A673 (cell line): ENCODE measurements around the gene OR51M1. TPM values are rescaled to one million over a fixed set of nuclear protein-coding genes. Genes with fewer than 3 reads are reported as not detected.

Experiments used
- BruUV-seq: library from RNA; stranded (reverse); fragments of 400-500 nt; replicated peaks from 2 replicates; lab custom pipeline; 2021; lab: Mats Ljungman, UMichigan
- CTCF ChIA-PET: fragments of 300-600 bp; sonication (Branson Sonifier 250); formaldehyde crosslinking; loops from one replicate; lab custom pipeline; 2022; ENCODE audit warnings: antibody characterized with exemption; lab: Charles Lee
- POLR2A ChIA-PET: fragments of 300-600 bp; sonication (Branson Sonifier 250); formaldehyde crosslinking; loops from one replicate; lab custom pipeline; 2022; ENCODE audit warnings: antibody characterized with exemption; ENCODE audit not compliant: low non-redundant PET; lab: Charles Lee
- DNase-seq: peaks from one replicate; pipeline ENCODE4 v3.0.0-alpha.2; 2015; ENCODE audit warnings: low spot score
- H3K27ac ChIP-seq: fragments of 200-600 bp; sonication (generic); 2 replicates; pipeline ENCODE4 v1.5.1; 2016; ENCODE audit warnings: mixed run types, low read depth, mild to moderate bottlenecking, mixed read lengths, antibody characterized with exemption, low read length; ENCODE audit not compliant: poor library complexity, severe bottlenecking
- H3K27me3 ChIP-seq: fragments of 200-600 bp; sonication (generic); replicated peaks from 2 replicates; pipeline ENCODE4 v1.6.1; 2017; ENCODE audit warnings: mixed run types, low read depth, mild to moderate bottlenecking, mixed read lengths, antibody characterized with exemption, low read length; ENCODE audit not compliant: insufficient read depth, poor library complexity
- H3K36me3 ChIP-seq: fragments of 200-600 bp; sonication (generic); 2 replicates; pipeline ENCODE4 v1.6.1; 2016; ENCODE audit warnings: mixed run types, mild to moderate bottlenecking, mixed read lengths, antibody characterized with exemption, low read length; ENCODE audit not compliant: insufficient read depth, poor library complexity, severe bottlenecking
- H3K4me1 ChIP-seq: fragments of 200-600 bp; sonication (generic); 2 replicates; pipeline ENCODE4 v1.6.1; 2017; ENCODE audit warnings: mixed run types, mild to moderate bottlenecking, mixed read lengths, antibody characterized with exemption, low read length; ENCODE audit not compliant: insufficient read depth, poor library complexity, severe bottlenecking
- H3K4me3 ChIP-seq: fragments of 200-600 bp; sonication (generic); 2 replicates; pipeline ENCODE4 v1.5.1; 2016; ENCODE audit warnings: low read depth, mixed run types, mild to moderate bottlenecking, mixed read lengths, low read length; ENCODE audit not compliant: poor library complexity, severe bottlenecking
- H3K9me3 ChIP-seq: fragments of 200-600 bp; sonication (generic); 2 replicates; pipeline ENCODE4 v1.6.1; 2016; ENCODE audit warnings: mixed run types, low read depth, mild to moderate bottlenecking, mixed read lengths, antibody characterized with exemption, low read length; ENCODE audit not compliant: poor library complexity, severe bottlenecking
- CTCF ChIP-seq: fragments of 300-800, 200-600 bp; sonication (generic); conservative IDR thresholded peaks from 2 replicates; pipeline ENCODE4 v1.5.1; 2017; ENCODE audit warnings: low read depth, mild to moderate bottlenecking, antibody characterized with exemption, low read length, moderate library complexity, mixed read lengths
- EZH2 ChIP-seq: fragments of 200-600 bp; sonication (generic); IDR thresholded peaks from 2 replicates; pipeline ENCODE4 v1.6.1; 2017; ENCODE audit warnings: borderline replicate concordance, low read depth, mild to moderate bottlenecking, mixed read lengths, antibody characterized with exemption, low read length; ENCODE audit not compliant: poor library complexity, severe bottlenecking
- intact Hi-C: fragments of 100-400 bp; cut with micrococcal nuclease; formaldehyde crosslinking; loops from one replicate; pipeline ENCODE4 v1.10.0; 2022; ENCODE audit not compliant: unreplicated experiment
- total RNA-seq: library from RNA; stranded (reverse); gene quantifications from 2 replicates; pipeline ENCODE4 v1.2.3, GENCODE V29; 2021

Gene OR51M1
- total RNA-seq, 1 experiment from 2014 or later, result not detected

GRCh38 chr11:5390210-5390609, 6.6 kb downstream of the OR51M1 start:
- POLR2A ChIA-PET, result no interaction called here
- Histone ChIP-seq H3K27ac (no peak overlapping the region), H3K36me3 (no peaks in the 10 kb centered on the region), H3K4me1 (no peaks in the 10 kb centered on the region), H3K27me3 (no peaks in the 10 kb centered on the region), H3K4me3 (no peak overlapping the region), H3K9me3 (no peaks in the 10 kb centered on the region)
- intact Hi-C loops, result no loop called here
- no TSS peak for BruUV-seq
- CTCF ChIA-PET, result no interaction called here
- DNase-seq, result no peak
- TF ChIP-seq CTCF (no peak), EZH2 (no peak)

DNA sequence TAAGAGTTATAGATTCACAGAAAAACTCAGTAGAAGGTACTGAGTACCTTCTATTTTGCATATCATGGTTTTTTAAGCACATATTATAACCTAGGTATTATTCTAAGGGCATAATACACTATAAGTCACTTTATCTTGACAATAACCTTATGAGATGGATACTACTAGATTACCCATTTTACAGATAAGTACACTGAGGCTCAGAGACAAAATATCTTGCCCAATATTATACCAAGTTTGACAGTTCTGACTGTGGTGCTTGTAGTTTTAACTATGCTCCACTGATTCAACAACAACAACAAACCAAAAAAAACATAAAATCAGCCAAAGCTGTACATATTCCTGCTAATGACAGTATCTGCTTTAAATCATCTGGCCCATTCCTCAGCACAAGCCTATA, 10.5 kb downstream of the OR51M1 start:
- Histone ChIP-seq H3K4me1 (no peaks in the 10 kb centered on the region), H3K4me3 (no peak overlapping the region), H3K36me3 (no peaks in the 10 kb centered on the region), H3K9me3 (no peaks in the 10 kb centered on the region), H3K27ac (no peak overlapping the region), H3K27me3 (no peaks in the 10 kb centered on the region)
- CTCF ChIA-PET, result no interaction called here
- BruUV-seq, result no TSS peak
- POLR2A ChIA-PET, result no interaction called here
- no peak for DNase-seq
- TF ChIP-seq CTCF (no peak), EZH2 (no peak)
- intact Hi-C loops, result no loop called here

DNA sequence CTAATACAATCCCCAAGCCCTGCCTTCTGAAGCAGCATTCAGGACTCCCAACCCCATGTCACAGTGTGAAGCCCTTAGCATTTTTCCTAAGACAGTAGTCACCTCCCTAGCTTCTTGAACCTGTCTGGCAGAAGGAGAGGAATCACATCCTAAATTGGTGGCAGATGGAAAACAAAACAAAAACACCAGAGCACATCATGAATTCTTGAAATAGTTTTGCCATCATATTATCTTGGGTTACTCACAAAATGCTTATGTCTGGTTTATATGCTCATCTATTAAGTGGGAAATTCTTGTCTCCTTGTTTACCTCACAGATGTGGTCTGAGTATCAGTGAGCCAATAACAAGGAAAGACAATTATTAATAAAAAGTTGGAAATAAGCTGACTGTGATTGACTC, 15.3 kb downstream of the OR51M1 start:
- Histone ChIP-seq H3K27ac (no peak overlapping the region), H3K27me3 (no peaks in the 10 kb centered on the region), H3K4me1 (no peaks in the 10 kb centered on the region), H3K4me3 (no peak overlapping the region), H3K9me3 (no peaks in the 10 kb centered on the region), H3K36me3 (no peaks in the 10 kb centered on the region)
- ChIA-PET CTCF (no interaction called here), POLR2A (no interaction called here)
- no peak for DNase-seq
- intact Hi-C loops, result no loop called here
- TF ChIP-seq EZH2, result no peak
- TF ChIP-seq CTCF, result no peak
- BruUV-seq, result no TSS peak
